CD14-positive monocyte (primary cell): ENCODE measurements around the gene SUCO. TPM values are rescaled to one million over a fixed set of nuclear protein-coding genes. Genes with fewer than 3 reads are reported as not detected.

ENCODE experiments used
- DNase-seq, 3 donors: peaks; one replicate each; pipeline ENCODE4 v3.0.0-alpha.2; 2011 to 2022
- H2AFZ ChIP-seq: 2 replicates; pipeline ENCODE4 v1.6.0; 2012; ENCODE audit warnings: mild to moderate bottlenecking, low read depth, low read length, inconsistent platforms; ENCODE audit not compliant: insufficient read depth, poor library complexity, severe bottlenecking
- H3K27ac ChIP-seq, 2 donors: 1 replicate in 1 of 2; 2 replicates in 1 of 2; pipeline ENCODE4 v1.5.1; 2012 to 2013; ENCODE audit warnings: low read length in 2 of 2, control low read depth in 1 of 2, inconsistent platforms in 1 of 2, low read depth in 1 of 2, mild to moderate bottlenecking in 1 of 2
- H3K27me3 ChIP-seq, 2 donors: one replicate each; pipeline versions ENCODE4 v1.6.0 to v1.6.1; 2011 to 2013; ENCODE audit warnings: low read length in 2 of 2; ENCODE audit not compliant: control insufficient read depth in 2 of 2, insufficient read depth in 2 of 2
- H3K36me3 ChIP-seq, 2 donors: replicated peaks in 1 of 2; 1 replicate in 1 of 2; 2 replicates in 1 of 2; pipeline versions ENCODE4 v1.5.1 to v1.6.1; 2012 to 2013; ENCODE audit warnings: low read length in 2 of 2, control low read depth in 1 of 2, inconsistent platforms in 1 of 2, mild to moderate bottlenecking in 1 of 2; ENCODE audit not compliant: insufficient read depth in 2 of 2, control insufficient read depth in 1 of 2
- H3K4me1 ChIP-seq, 2 donors: 1 replicate in 1 of 2; 2 replicates in 1 of 2; pipeline versions ENCODE4 v1.5.1 to v1.6.1; 2012 to 2013; ENCODE audit warnings: low read length in 2 of 2, control low read depth in 1 of 2, inconsistent platforms in 1 of 2, mild to moderate bottlenecking in 1 of 2, moderate library complexity in 1 of 2; ENCODE audit not compliant: insufficient read depth in 2 of 2, control insufficient read depth in 1 of 2
- H3K4me2 ChIP-seq: replicated peaks from 2 replicates; pipeline ENCODE3; 2012; ENCODE audit warnings: low read length, moderate library complexity, mild to moderate bottlenecking; ENCODE audit not compliant: poor library complexity, severe bottlenecking; ENCODE audit errors: extremely low read depth
- H3K4me3 ChIP-seq, 3 experiments: fragments of 200-600 bp in 1 of 3; sonication (generic) in 1 of 3; replicated peaks in 1 of 3; 1 replicate in 2 of 3; 2 replicates in 1 of 3; pipeline ENCODE4 v1.5.1; 2011 to 2013; ENCODE audit warnings: low read length in 3 of 3, mild to moderate bottlenecking in 3 of 3, control low read depth in 2 of 3, low read depth in 2 of 3, inconsistent platforms in 1 of 3, moderate library complexity in 1 of 3
- H3K79me2 ChIP-seq: 2 replicates; pipeline ENCODE4 v1.6.0; 2012; ENCODE audit warnings: mild to moderate bottlenecking, control low read depth, inconsistent platforms, low read length, moderate library complexity; ENCODE audit not compliant: insufficient read depth
- H3K9ac ChIP-seq: 2 replicates; pipeline ENCODE4 v1.6.0; 2017; ENCODE audit warnings: low read length, mild to moderate bottlenecking; ENCODE audit not compliant: insufficient read depth, poor library complexity, severe bottlenecking
- H3K9me3 ChIP-seq, 2 donors: replicated peaks in 1 of 2; 1 replicate in 1 of 2; 2 replicates in 1 of 2; pipeline versions ENCODE4 v1.5.1 to v1.6.1; 2012 to 2013; ENCODE audit warnings: low read length in 2 of 2, control low read depth in 1 of 2; ENCODE audit not compliant: control insufficient read depth in 1 of 2, insufficient read depth in 1 of 2
- H4K20me1 ChIP-seq: 2 replicates; pipeline ENCODE4 v1.6.0; 2012; ENCODE audit warnings: mild to moderate bottlenecking, low read length, control low read depth, moderate library complexity; ENCODE audit not compliant: insufficient read depth
- H3K27ac Mint-ChIP-seq, 7 donors: one replicate each; pipeline ENCODE4 v1.8.0; 2020; ENCODE audit warnings: mild to moderate bottlenecking in 7 of 7, mixed read lengths in 7 of 7, moderate library complexity in 6 of 7, inconsistent platforms in 2 of 7
- H3K27me3 Mint-ChIP-seq, 3 donors: one replicate each; pipeline ENCODE4 v1.8.0; 2021 to 2022; ENCODE audit warnings: low read depth in 3 of 3, mild to moderate bottlenecking in 3 of 3, mixed read lengths in 3 of 3, moderate library complexity in 3 of 3, inconsistent platforms in 1 of 3
- H3K36me3 Mint-ChIP-seq, 2 donors: one replicate each; pipeline ENCODE4 v1.8.0; 2020; ENCODE audit warnings: mixed read lengths in 2 of 2, inconsistent platforms in 1 of 2, mild to moderate bottlenecking in 1 of 2
- H3K4me1 Mint-ChIP-seq: one replicate; pipeline ENCODE4 v1.8.0; 2020; ENCODE audit warnings: mild to moderate bottlenecking, mixed read lengths
- H3K4me3 Mint-ChIP-seq, 2 donors: one replicate each; pipeline ENCODE4 v1.8.0; 2020; ENCODE audit warnings: mild to moderate bottlenecking in 2 of 2, mixed read lengths in 2 of 2, moderate library complexity in 1 of 2
- H3K9me3 Mint-ChIP-seq, 7 donors: one replicate each; pipeline ENCODE4 v1.8.0; 2020 to 2022; ENCODE audit warnings: mixed read lengths in 7 of 7, mild to moderate bottlenecking in 6 of 7, moderate library complexity in 6 of 7, inconsistent platforms in 2 of 7
- WGBS: methylation state at CpG from one replicate; pipeline ENCODE4 v1.1.5; 2013; ENCODE audit warnings: missing lambda C conversion rate; ENCODE audit not compliant: insufficient coverage; 5-methylcytosine and 5-hydroxymethylcytosine counted together
- intact Hi-C, 2 donors: fragments of 100-400 bp; cut with micrococcal nuclease; formaldehyde crosslinking; loops; one replicate each; pipeline versions ENCODE4 v1.15.0 to v1.15.1; 2023
- polyA plus RNA-seq, 3 donors: library from polyadenylated mRNA; depleted of rRNA in 1 of 3; unstranded in 2 of 3; stranded (reverse) in 1 of 3; fragments of 300-500 nt in 2 of 3; fragments of >200 nt in 1 of 3; fragmentation: Illumina TruSeq in 2 of 3; gene quantifications; 1 replicate in 2 of 3; 2 replicates in 1 of 3; pipeline ENCODE4 v1.2.3, GENCODE V29; 2012 to 2021
- TF ChIP-seq, protein P1 (sequence below): fragments of 200-600 bp; IDR thresholded peaks from one replicate; pipeline ENCODE4 v1.8.0; 2022; ENCODE audit warnings: antibody characterized with exemption, mild to moderate bottlenecking

The SUCO gene
- polyA plus RNA-seq, 3 donors = 6.8 to 8.5 (median 6.8) TPM

GRCh38 chr1:172533513-172534151 lies 682 bp downstream of the SUCO start:
- TF ChIP-seq, protein P1, sequence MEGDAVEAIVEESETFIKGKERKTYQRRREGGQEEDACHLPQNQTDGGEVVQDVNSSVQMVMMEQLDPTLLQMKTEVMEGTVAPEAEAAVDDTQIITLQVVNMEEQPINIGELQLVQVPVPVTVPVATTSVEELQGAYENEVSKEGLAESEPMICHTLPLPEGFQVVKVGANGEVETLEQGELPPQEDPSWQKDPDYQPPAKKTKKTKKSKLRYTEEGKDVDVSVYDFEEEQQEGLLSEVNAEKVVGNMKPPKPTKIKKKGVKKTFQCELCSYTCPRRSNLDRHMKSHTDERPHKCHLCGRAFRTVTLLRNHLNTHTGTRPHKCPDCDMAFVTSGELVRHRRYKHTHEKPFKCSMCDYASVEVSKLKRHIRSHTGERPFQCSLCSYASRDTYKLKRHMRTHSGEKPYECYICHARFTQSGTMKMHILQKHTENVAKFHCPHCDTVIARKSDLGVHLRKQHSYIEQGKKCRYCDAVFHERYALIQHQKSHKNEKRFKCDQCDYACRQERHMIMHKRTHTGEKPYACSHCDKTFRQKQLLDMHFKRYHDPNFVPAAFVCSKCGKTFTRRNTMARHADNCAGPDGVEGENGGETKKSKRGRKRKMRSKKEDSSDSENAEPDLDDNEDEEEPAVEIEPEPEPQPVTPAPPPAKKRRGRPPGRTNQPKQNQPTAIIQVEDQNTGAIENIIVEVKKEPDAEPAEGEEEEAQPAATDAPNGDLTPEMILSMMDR = no peak
- intact Hi-C loops = loop anchor here in 1 of 2 donors (5.0 to 10.0 kb wide), 2 partner anchors 86 to 191 kb away; no protein-coding TSS in a partner anchor
- DNase-seq = peak; percentile 14 to 47 (median 35)
- Histone ChIP-seq H3K27me3 (no peaks in the 10 kb centered on the region), H3K9me3 (no peaks in the 10 kb centered on the region), H3K27ac (peak overlapping the region; percentile 96 to 100), H3K4me3 (peak overlapping the region; percentile 80 to 99 (median 92)), H3K79me2 (peaks cover 55% of the 10 kb centered on the region), H3K36me3 (no peaks in the 10 kb centered on the region), H3K4me2 (peak overlapping the region; percentile 78), H2AFZ (peak overlapping the region; percentile 69), H3K9ac (peak overlapping the region; percentile 97), H3K4me1 (peaks cover 33 to 43% of the 10 kb centered on the region in 2 donors), H4K20me1 (peaks cover 42% of the 10 kb centered on the region)
- peaks cover 45% of the 10 kb centered on the region for H3K4me1 Mint-ChIP-seq
- 0% methylated on average over 22 of the region's 23 CpGs for WGBS
- no peaks in the 10 kb centered on the region for H3K27me3 Mint-ChIP-seq
- H3K36me3 Mint-ChIP-seq = no peaks in the 10 kb centered on the region
- H3K4me3 Mint-ChIP-seq = peak overlapping the region; percentile 97 to 99
- peak overlapping the region; percentile 95 to 100 (median 100) for H3K27ac Mint-ChIP-seq
- no peaks in the 10 kb centered on the region for H3K9me3 Mint-ChIP-seq

GRCh38 chr1:172536256-172536655 lies 3.3 kb downstream of the SUCO start:
- peaks cover 61% of the 10 kb centered on the region for H4K20me1 ChIP-seq
- no peak overlapping the region for H3K4me3 ChIP-seq
- intact Hi-C loops = loop anchor here in 1 of 2 donors (10.0 kb wide), 1 partner anchor 189 kb away; no protein-coding TSS in a partner anchor
- no peak overlapping the region for H2AFZ ChIP-seq
- WGBS = 57% methylated on average over 1 of the region's 3 CpGs
- peak; percentile 20 to 31 (median 27) for DNase-seq
- H3K9me3 Mint-ChIP-seq = no peaks in the 10 kb centered on the region
- H3K27ac ChIP-seq = peak overlapping the region in 1 of 2 donors; percentile 68
- peaks cover 81% of the 10 kb centered on the region for H3K79me2 ChIP-seq
- H3K27me3 ChIP-seq = no peaks in the 10 kb centered on the region
- TF ChIP-seq, protein P1 = no peak
- H3K4me2 ChIP-seq = no peak overlapping the region
- H3K9me3 ChIP-seq = no peaks in the 10 kb centered on the region
- H3K9ac ChIP-seq = no peak overlapping the region
- H3K36me3 ChIP-seq = no peaks in the 10 kb centered on the region
- no peaks in the 10 kb centered on the region for H3K27me3 Mint-ChIP-seq
- no peak overlapping the region for H3K4me3 Mint-ChIP-seq
- H3K4me1 ChIP-seq = peaks cover 31 to 40% of the 10 kb centered on the region in 2 donors
- peaks cover 48% of the 10 kb centered on the region for H3K4me1 Mint-ChIP-seq
- no peaks in the 10 kb centered on the region for H3K36me3 Mint-ChIP-seq
- H3K27ac Mint-ChIP-seq = peak overlapping the region; percentile 44 to 90 (median 81)
